DND-41 (cell line): ENCODE results near the gene TTC9C.

Experiments
- CTCF ChIP-seq: IDR thresholded peaks from 2 replicates; pipeline ENCODE4 v1.5.1; 2012; ENCODE audit warnings: borderline replicate concordance, low read length, moderate library complexity, mild to moderate bottlenecking; ENCODE audit not compliant: poor library complexity, severe bottlenecking; ENCODE audit errors: extremely low read depth
- EZH2 ChIP-seq: IDR thresholded peaks from 3 replicates; pipeline ENCODE4 v1.6.1; 2012; ENCODE audit warnings: borderline replicate concordance, low read depth, mild to moderate bottlenecking, moderate library complexity, low read length, inconsistent platforms; ENCODE audit not compliant: severe bottlenecking

GRCh38 chr11:62777389-62777788 is 49.1 kb downstream of the TTC9C start:
- TF ChIP-seq EZH2: no peak
- TF ChIP-seq CTCF: no peak
